ENCODE measurements around the gene TEPSIN.

TEPSIN gene

DNA sequence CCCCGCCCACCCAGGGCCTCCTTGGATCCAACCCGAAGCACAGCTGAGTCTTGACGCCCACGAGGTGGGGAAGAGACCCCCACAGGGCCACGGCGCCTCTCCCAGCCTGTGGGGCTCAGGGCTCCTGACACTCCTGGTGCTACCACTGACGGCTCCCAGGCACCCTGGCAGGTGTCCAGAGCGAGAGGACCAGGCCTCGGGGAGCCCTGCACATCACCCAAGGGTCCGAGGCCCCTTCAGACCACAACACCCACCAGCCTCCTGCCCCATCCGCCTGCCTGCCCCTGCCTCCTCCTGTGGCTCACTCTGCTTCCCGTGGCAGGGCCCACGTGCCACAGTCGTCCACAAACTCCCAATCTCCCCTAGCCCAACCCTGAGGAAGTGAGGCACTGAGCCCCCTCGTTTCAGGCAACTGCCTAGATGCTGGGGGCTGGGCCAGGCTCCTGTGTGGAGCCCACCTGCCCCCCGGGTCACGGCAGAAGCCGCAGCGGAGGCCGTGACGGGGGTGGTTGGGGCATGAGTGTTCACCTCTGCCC, 44.6 kb downstream of the TEPSIN start:
- no peak overlapping the region for H3K4me3 ChIP-seq (ENCODE audit: low read depth, low read length)
- DNase-seq (ENCODE audit: low read depth): no peak
- TF ChIP-seq, protein P1, sequence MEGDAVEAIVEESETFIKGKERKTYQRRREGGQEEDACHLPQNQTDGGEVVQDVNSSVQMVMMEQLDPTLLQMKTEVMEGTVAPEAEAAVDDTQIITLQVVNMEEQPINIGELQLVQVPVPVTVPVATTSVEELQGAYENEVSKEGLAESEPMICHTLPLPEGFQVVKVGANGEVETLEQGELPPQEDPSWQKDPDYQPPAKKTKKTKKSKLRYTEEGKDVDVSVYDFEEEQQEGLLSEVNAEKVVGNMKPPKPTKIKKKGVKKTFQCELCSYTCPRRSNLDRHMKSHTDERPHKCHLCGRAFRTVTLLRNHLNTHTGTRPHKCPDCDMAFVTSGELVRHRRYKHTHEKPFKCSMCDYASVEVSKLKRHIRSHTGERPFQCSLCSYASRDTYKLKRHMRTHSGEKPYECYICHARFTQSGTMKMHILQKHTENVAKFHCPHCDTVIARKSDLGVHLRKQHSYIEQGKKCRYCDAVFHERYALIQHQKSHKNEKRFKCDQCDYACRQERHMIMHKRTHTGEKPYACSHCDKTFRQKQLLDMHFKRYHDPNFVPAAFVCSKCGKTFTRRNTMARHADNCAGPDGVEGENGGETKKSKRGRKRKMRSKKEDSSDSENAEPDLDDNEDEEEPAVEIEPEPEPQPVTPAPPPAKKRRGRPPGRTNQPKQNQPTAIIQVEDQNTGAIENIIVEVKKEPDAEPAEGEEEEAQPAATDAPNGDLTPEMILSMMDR (IDR thresholded peaks at IDR 0.05; ENCODE audit: low read depth, low read length, missing control alignments): no peak

DNA sequence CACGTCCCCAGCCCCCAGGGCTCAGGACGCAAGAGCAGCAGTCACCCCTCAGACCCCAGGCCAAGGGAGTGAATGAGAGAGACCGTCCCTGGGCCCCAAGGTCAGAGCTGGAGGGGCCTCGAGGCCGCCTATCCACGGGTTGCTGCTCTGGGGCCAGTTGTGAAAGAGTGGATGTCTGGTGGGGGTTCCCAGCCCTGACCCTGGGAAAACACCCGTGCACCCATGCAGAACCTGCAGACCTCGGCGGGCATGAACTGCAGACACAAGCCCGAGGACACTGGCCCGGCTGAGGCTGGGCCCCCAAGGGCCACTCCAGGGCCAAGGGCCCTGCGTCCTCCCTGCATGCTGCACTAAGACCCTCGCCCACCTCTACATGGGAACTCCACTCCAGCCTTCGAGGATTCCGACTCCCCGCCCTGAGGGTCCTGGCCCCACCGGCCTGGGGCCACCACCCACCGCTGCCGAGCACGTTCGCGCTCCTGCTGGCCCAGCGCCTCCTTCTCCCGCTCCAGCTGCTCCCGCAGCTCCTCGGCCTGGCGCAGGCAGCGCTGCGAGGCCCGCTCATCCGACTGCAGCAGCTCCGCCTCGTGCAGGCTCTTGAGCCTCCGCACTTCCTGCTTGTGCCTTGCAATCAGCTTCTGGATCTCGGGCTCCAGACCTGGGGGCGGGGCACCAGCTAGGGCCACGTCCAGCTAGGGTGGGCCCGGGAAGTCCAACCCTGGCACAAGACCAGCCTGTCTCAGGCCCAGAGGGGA, 45.2 kb downstream of the TEPSIN start:
- no peak for DNase-seq (ENCODE audit: low read depth)
- H3K4me3 ChIP-seq (ENCODE audit: low read depth, low read length): no peak overlapping the region
- TF ChIP-seq, protein P1 (IDR thresholded peaks at IDR 0.05; ENCODE audit: low read depth, low read length, missing control alignments): no peak

DNA sequence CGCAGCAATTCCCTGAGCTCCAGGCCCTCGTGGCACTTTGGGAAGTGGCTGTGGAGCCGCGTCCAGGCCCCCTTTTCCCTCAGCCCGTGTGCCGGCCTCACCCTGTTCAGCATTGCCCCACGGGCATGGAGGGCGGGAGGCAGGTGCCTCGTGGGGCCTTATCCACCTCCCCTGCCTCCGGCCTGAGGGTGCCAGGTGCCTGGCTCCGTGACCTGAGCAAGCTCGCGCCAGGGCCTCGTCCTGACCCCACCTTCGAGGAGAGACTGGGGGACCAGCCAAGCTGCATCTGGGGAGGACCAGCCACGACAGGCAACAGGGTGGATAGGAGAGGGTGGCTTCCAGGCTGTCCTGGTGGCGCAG, 45.8 kb downstream of the TEPSIN start:
- TF ChIP-seq, protein P1 (IDR thresholded peaks at IDR 0.05; ENCODE audit: low read depth, low read length, missing control alignments): no peak
- H3K4me3 ChIP-seq (ENCODE audit: low read depth, low read length): no peak overlapping the region
- DNase-seq (ENCODE audit: low read depth): no peak

DNA sequence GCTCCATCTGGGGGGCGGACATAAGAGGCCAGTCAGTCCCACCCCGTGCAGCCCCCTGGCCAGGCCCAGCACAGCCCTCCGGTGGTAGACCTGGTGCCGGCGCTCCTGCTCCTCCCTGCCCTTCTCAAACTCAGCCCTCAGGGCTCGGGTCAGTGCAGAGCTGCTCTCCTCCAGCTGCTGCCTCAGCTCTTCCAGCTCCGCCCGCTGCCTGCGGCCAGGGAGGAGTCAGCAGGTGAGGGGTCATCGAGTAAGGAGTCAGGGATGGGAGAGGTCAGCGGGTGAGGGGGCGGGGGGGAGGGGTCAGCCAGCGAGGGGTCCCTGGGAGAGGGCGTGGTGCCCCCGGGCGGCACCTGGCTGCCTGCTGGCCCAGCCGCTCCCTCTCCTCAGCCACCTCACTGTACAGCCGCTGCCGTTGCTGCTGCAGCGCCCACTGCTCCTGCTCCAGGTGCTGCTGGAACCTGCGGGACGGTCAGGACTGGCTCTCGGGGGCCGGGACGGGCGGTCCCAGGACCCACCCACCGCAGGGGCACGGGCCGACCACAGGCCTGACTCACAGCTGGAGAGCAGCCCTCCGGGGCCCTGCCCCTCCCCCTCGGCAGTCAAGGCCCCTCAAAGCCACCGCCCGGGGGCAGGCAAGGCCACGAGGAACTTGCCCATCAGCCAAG, 46.3 kb downstream of the TEPSIN start:
- TF ChIP-seq, protein P1 (IDR thresholded peaks at IDR 0.05; ENCODE audit: low read depth, low read length, missing control alignments): no peak
- no peak for DNase-seq (ENCODE audit: low read depth)

DNA sequence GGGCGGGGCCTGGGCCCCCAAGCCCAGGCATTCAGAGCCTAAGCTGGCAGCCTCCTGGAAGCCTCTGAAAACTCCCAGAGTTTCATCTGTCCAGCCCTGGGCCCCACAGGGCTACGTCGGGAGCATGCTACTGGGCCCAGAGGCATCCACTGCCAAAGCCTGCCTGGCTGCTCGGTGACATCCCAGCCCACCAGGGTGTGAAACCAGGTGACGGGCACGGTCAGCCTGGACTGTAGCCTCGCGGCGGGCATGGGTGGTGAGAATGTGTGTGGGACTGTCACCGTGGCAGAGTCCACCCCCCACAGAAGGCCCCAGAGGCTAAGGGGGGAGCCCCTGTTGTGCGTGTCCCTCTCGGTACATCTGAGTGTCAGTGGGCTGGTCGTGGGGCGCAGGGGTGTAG, 47.2 kb downstream of the TEPSIN start:
- no peak for DNase-seq (ENCODE audit: low read depth)
- TF ChIP-seq, protein P1 (IDR thresholded peaks at IDR 0.05; ENCODE audit: low read depth, low read length, missing control alignments): no peak
- no peak overlapping the region for H3K4me3 ChIP-seq (ENCODE audit: low read depth, low read length)

More for the DNA sequence above, 46.3 kb downstream of the TEPSIN start:
- no peak overlapping the region for H3K4me3 ChIP-seq (ENCODE audit: low read depth, low read length)

DNA sequence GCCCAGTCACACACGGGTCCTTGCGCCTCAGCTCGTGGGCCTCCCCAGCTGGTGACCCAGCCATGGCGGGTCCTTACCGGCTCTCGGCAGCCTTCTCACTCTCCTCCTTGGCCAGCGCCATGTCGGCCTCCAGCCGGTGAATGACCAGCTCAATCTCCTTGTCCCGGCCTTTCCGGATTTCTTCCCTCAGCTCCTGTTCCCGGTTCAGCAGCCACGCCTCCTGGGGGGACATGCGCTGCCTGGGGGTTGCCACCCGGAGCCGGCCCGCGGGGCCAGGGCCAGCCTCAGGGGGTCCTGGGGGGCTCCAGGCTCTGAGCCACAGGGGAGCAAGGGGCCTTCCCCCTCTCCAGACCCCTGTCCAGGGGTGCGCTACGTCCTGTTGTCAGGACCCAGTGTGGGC, 47.7 kb downstream of the TEPSIN start:
- TF ChIP-seq, protein P1 (IDR thresholded peaks at IDR 0.05; ENCODE audit: low read depth, low read length, missing control alignments): no peak
- no peak for DNase-seq (ENCODE audit: low read depth)
- H3K4me3 ChIP-seq (ENCODE audit: low read depth, low read length): no peak overlapping the region

Data from GM12864 (cell line).